CD4-positive, alpha-beta T cell treated with Interleukin-10 for 1 hour (primary cell): ENCODE measurements around the gene CDKN1B.

Experiments used
- DNase-seq: peaks from one replicate; pipeline ENCODE4 v3.0.0-alpha.2; 2020

CDKN1B gene

GRCh38 chr12:12770262-12770661 lies 53.1 kb downstream of the CDKN1B start:
- DNase-seq, result no peak
